HEK293T (cell line): ENCODE results near the gene OGFOD2.
A peak's percentile ranks its signal among the peaks of the same experiment; 100 is the strongest.

ENCODE experiments used
- CTCF ChIA-PET: fragments of 350-600 bp; formaldehyde crosslinking; extraction: SDS; loops from one replicate; lab custom pipeline; 2021; ENCODE audit warnings: antibody characterized with exemption, inconsistent platforms; lab: Yijun Ruan, JAX
- POLR2A ChIA-PET: fragments of 350-600 bp; formaldehyde crosslinking; extraction: SDS; loops from one replicate; lab custom pipeline; 2020; ENCODE audit warnings: antibody characterized with exemption, inconsistent platforms; lab: Yijun Ruan, JAX
- DNase-seq: peaks from one replicate; pipeline ENCODE4 v3.0.0; 2012; ENCODE audit warnings: mixed read lengths; ENCODE audit errors: extremely low spot score
- ARNT ChIP-seq: fragments of 450-650 bp; IDR thresholded peaks from 2 replicates; pipeline ENCODE4 v1.6.1; 2017; ENCODE audit warnings: mild to moderate bottlenecking
- BHLHE40 ChIP-seq: fragments of 450-650 bp; IDR thresholded peaks from 2 replicates; pipeline ENCODE4 v1.6.1; 2016; ENCODE audit warnings: mild to moderate bottlenecking, moderate library complexity, borderline replicate concordance
- CTBP1 ChIP-seq: fragments of 450-650 bp; IDR thresholded peaks from 2 replicates; pipeline ENCODE4 v1.6.1; 2016; ENCODE audit warnings: borderline replicate concordance
- ELF4 ChIP-seq: fragments of 450-650 bp; IDR thresholded peaks from 2 replicates; pipeline ENCODE4 v1.6.1; 2017; ENCODE audit warnings: antibody characterized with exemption
- FOXA1 ChIP-seq: fragments of 450-650 bp; IDR thresholded peaks from 2 replicates; pipeline ENCODE4 v1.6.1; 2016; ENCODE audit warnings: mild to moderate bottlenecking
- FOXK2 ChIP-seq: fragments of 450-650 bp; IDR thresholded peaks from 2 replicates; pipeline ENCODE4 v1.6.1; 2016; ENCODE audit warnings: mild to moderate bottlenecking
- FOXM1 ChIP-seq: fragments of 450-650 bp; IDR thresholded peaks from 2 replicates; pipeline ENCODE4 v1.6.1; 2017; ENCODE audit warnings: mild to moderate bottlenecking, borderline replicate concordance
- HDGF ChIP-seq: fragments of 450-650 bp; IDR thresholded peaks from 2 replicates; pipeline ENCODE4 v1.6.1; 2017; ENCODE audit warnings: antibody characterized with exemption, borderline replicate concordance
- L3MBTL2 ChIP-seq: fragments of 450-650 bp; conservative IDR thresholded peaks from 2 replicates; pipeline ENCODE4 v1.6.1; 2016; ENCODE audit warnings: mild to moderate bottlenecking
- LEF1 ChIP-seq: fragments of 450-650 bp; IDR thresholded peaks from 2 replicates; pipeline ENCODE4 v1.6.1; 2017; ENCODE audit warnings: mild to moderate bottlenecking, borderline replicate concordance
- NFRKB ChIP-seq: fragments of 450-650 bp; IDR thresholded peaks from 2 replicates; pipeline ENCODE4 v1.6.1; 2016; ENCODE audit warnings: mild to moderate bottlenecking, moderate library complexity
- PKNOX1 ChIP-seq: fragments of 450-650 bp; IDR thresholded peaks from 2 replicates; pipeline ENCODE4 v1.6.1; 2016
- SP1 ChIP-seq: fragments of 450-650 bp; IDR thresholded peaks from 2 replicates; pipeline ENCODE4 v1.6.1; 2017
- SUZ12 ChIP-seq: fragments of 450-650 bp; IDR thresholded peaks from 2 replicates; pipeline ENCODE4 v1.6.1; 2016; ENCODE audit warnings: mild to moderate bottlenecking
- TARDBP ChIP-seq: fragments of 450-650 bp; IDR thresholded peaks from 2 replicates; pipeline ENCODE4 v1.6.1; 2016
- ZNF384 ChIP-seq: fragments of 450-650 bp; IDR thresholded peaks from 2 replicates; pipeline ENCODE4 v1.6.1; 2016

The OGFOD2 gene

DNA sequence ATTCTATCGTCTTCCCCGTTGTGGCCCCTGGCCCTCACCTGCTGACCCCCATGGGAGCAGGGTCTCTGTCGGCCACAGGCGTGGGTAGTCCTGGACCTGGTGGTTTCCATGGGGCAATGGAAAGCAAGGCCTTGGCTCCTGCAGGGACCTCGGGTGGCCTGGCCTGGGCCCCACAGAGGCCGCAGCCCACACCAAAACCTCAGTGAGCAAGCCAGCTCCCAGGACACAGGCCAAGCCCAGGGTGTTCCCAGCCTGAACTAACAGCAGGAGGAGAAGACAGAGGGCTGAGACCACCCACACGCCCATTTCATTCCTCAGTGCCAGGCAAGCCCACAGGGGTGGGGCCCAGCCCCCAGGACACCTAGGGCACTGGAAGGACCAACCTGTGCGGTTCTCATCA lies 25.6 kb upstream of the OGFOD2 start:
- TF ChIP-seq PKNOX1 (no peak), NFRKB (no peak), TARDBP (no peak), HDGF (no peak), SUZ12 (no peak), SP1 (no peak), ARNT (no peak), ZNF384 (no peak), FOXA1 (no peak), ELF4 (no peak), CTBP1 (no peak)
- ChIA-PET CTCF (interaction anchor here (2.8 kb wide), 1 partner anchor 88 kb away, joined by 16 read pairs; no protein-coding TSS in a partner anchor), POLR2A (interaction anchor here (1.3 kb wide), 1 partner anchor 283 kb away, joined by 3 read pairs; the partner anchor contains the start of genes MPHOSPH9 and MTRFR)
- DNase-seq, result no peak

DNA sequence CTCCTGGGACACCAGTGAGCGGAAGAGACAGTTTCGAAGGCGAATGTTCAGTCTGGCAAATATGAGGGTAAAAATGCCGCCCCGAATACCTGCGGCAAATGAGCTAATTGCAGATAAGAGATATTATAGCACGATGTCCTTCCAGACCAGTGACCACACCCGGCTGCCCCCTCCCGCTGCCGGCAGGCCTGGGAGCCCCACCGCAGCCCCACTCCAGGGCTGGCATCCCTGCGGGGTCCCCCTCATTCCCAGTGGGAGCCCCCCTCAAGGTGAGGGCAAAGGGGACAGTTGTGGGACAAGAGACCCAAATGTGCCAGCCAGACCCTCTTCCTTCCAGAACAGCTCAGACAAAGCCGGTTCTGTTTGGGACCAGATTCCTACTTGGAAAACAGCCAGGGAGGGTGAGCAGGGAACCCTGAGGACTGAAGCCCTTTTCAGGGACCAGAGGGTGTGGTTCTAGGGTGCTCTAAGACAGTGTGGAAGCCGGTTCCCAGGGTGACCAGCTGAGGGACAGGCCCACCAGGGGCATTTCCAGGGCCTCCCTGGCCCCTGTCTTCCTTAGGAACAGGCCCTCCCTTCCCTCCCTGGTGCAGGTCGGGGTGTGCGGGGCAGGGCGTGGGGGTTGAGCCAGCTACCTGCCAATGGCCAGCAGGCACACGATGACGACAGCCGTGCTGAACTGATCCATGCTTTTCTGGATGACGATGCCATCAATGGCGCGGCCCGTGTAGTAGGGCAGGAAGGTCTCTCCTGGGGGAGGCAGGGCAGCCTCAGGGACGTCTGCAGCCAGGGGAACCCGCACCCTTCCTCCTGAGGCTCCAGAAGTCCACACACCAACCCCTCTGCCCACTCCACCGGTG lies 25.0 kb upstream of the OGFOD2 start:
- ChIA-PET POLR2A (interaction anchor here (1.3 kb wide), 1 partner anchor 283 kb away, joined by 3 read pairs; the partner anchor contains the start of genes MPHOSPH9 and MTRFR), CTCF (interaction anchor here (2.8 kb wide), 1 partner anchor 89 kb away, joined by 16 read pairs; no protein-coding TSS in a partner anchor)
- no peak for DNase-seq
- TF ChIP-seq FOXA1 (no peak), SP1 (no peak), ZNF384 (no peak), FOXM1 (no peak), SUZ12 (no peak), TARDBP (no peak), FOXK2 (no peak)

DNA sequence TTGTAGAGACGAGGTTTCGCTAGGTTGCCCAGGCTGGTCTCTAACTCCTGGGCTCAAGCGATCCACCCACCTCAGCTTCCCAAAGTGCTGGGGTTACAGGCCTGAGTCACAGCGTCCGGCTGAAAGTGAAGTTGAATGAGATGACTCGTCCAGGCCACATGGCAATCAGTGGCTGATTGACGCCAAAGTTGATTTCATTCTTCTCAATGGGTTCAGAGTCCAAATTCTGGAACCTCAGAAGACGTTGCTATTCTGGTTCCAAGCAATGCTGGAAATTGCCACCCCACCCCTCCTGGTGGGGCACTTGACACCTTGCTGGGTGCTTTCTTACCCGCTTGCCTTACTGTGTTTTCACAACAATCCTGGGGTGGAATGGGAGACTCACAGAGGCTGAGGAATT lies 23.6 kb upstream of the OGFOD2 start:
- ChIA-PET CTCF (interaction anchor here (2.8 kb wide), 1 partner anchor 90 kb away, joined by 16 read pairs; no protein-coding TSS in a partner anchor), POLR2A (no interaction called here)
- no peak for TF ChIP-seq LEF1
- no peak for TF ChIP-seq HDGF
- TF ChIP-seq TARDBP, result no peak
- no peak for TF ChIP-seq L3MBTL2
- TF ChIP-seq SUZ12, result no peak
- TF ChIP-seq PKNOX1, result no peak
- no peak for DNase-seq

- ChIA-PET POLR2A (no interaction called here), CTCF (interaction anchor here (0.6 to 0.9 kb wide), 4 partner anchors 14 to 91 kb away, joined by 3 to 5 read pairs (median 3); partner anchors contain the start of gene ABCB9)
- peak; percentile 86 for DNase-seq
- TF ChIP-seq ELF4 (no peak), LEF1 (no peak), BHLHE40 (no peak), FOXK2 (no peak), SP1 (no peak), FOXM1 (no peak), ARNT (no peak), NFRKB (no peak)
Observed at GRCh38 chr12:122951979-122952892, 22.8 kb upstream of the OGFOD2 start.

DNA sequence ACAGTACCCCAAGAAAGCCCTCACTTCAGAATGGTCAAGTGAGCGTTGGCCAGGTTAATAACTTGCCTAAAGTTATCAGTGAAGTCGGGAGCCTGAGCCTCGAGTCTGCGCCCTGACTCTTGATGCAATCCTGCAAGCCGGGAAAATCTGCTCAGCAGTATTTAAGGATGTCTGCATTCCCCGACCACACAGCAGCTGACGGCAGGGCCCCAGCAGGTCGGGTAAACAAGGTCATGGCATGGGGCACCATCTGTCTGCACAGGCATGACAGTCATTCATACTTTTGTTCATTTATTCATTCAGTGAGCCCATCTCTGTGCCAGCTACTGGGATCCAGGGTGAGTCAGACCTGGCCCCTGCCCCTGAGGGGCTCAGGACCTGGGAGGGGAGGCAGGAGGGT lies 19.9 kb upstream of the OGFOD2 start:
- TF ChIP-seq FOXK2, result no peak
- ChIA-PET CTCF (interaction anchor here (0.8 to 1.2 kb wide), 2 partner anchors 95 to 96 kb away, joined by 3 read pairs; no protein-coding TSS in a partner anchor), POLR2A (interaction anchor here (0.6 to 2.2 kb wide), 2 partner anchors 11 to 126 kb away, joined by 3 to 6 read pairs; partner anchors contain the start of gene ABCB9)
- DNase-seq, result no peak

GRCh38 chr12:122956035-122956434 lies 19.0 kb upstream of the OGFOD2 start:
- POLR2A ChIA-PET, result interaction anchor here (0.9 kb wide), 1 partner anchor 9 kb away, joined by 4 read pairs; no protein-coding TSS in a partner anchor
- CTCF ChIA-PET, result interaction anchor here (0.8 kb wide), 1 partner anchor 95 kb away, joined by 5 read pairs; no protein-coding TSS in a partner anchor
- DNase-seq, result no peak
- TF ChIP-seq ZNF384, result no peak
- no peak for TF ChIP-seq FOXK2
- no peak for TF ChIP-seq ELF4
- no peak for TF ChIP-seq TARDBP
